Tibial nerve (tissue), 4 donors: ENCODE results near the gene CDX1. TPM values are rescaled to one million over a fixed set of nuclear protein-coding genes. Genes with fewer than 3 reads are reported as not detected.

ENCODE experiments used
- DNase-seq, 2 donors: peaks; one replicate each; pipeline ENCODE4 v3.0.0-alpha.2; 2019; ENCODE audit warnings: low spot score in 2 of 2
- H3K27ac ChIP-seq, 4 donors: fragments of 200-600 bp; sonication (generic) in 3 of 4; one replicate each; pipeline ENCODE4 v1.5.1; 2017 to 2019; ENCODE audit warnings: mild to moderate bottlenecking in 1 of 4
- H3K27me3 ChIP-seq, 2 donors: fragments of 200-600 bp; sonication (generic) in 1 of 2; one replicate each; pipeline versions ENCODE4 v1.5.1 to v1.6.0; 2017 to 2019
- H3K36me3 ChIP-seq, 3 donors: fragments of 200-600 bp; sonication (generic); one replicate each; pipeline ENCODE4 v1.5.1; 2018 to 2019
- H3K4me1 ChIP-seq, 4 donors: fragments of 200-600 bp; sonication (generic) in 3 of 4; one replicate each; pipeline ENCODE4 v1.5.1; 2017 to 2019
- H3K4me3 ChIP-seq, 4 donors: fragments of 200-600 bp; sonication (generic) in 3 of 4; one replicate each; pipeline ENCODE4 v1.5.1; 2017 to 2019; ENCODE audit warnings: mild to moderate bottlenecking in 1 of 4, moderate library complexity in 1 of 4
- H3K9me3 ChIP-seq, 4 donors: fragments of 200-600 bp; sonication (generic) in 3 of 4; one replicate each; pipeline ENCODE4 v1.5.1; 2017 to 2019
- EP300 ChIP-seq, 2 donors: sonication (generic); formaldehyde crosslinking; IDR thresholded peaks; one replicate each; pipeline ENCODE4 v1.6.1; 2017; ENCODE audit warnings: antibody characterized with exemption in 2 of 2, mild to moderate bottlenecking in 1 of 2
- POLR2A ChIP-seq, 2 donors: fragments of 450-650 bp; IDR thresholded peaks; one replicate each; pipeline ENCODE4 v1.6.1; 2017; ENCODE audit warnings: antibody characterized with exemption in 2 of 2, mild to moderate bottlenecking in 2 of 2, moderate library complexity in 2 of 2
- WGBS, 2 donors: methylation state at CpG; one replicate each; pipeline ENCODE4 v1.1.5; 2018; 5-methylcytosine and 5-hydroxymethylcytosine counted together
- total RNA-seq, 4 donors: library from RNA; depleted of rRNA; stranded (reverse); fragments of >200 nt; gene quantifications; one replicate each; pipeline ENCODE4 v1.1.0, GENCODE V29; 2016
- TF ChIP-seq, protein P1 (sequence below), 5 experiments: fragments of 200-600 bp in 3 of 5; fragments of 450-650 bp in 2 of 5; sonication (generic) in 3 of 5; IDR thresholded peaks; one replicate each; pipeline ENCODE4 v1.5.1; 2016 to 2019; ENCODE audit warnings: antibody characterized with exemption in 5 of 5, mild to moderate bottlenecking in 3 of 5, moderate library complexity in 2 of 5

The CDX1 gene
- total RNA-seq, 4 donors from 2014 or later: 0.22 to 2.5 TPM; not detected in 2

GRCh38 chr5:150208187-150209098, 41.9 kb downstream of the CDX1 start:
- H3K4me1 ChIP-seq: no peaks in the 10 kb centered on the region
- no peak overlapping the region for H3K27ac ChIP-seq
- no peaks in the 10 kb centered on the region for H3K9me3 ChIP-seq
- 71 to 72% methylated on average over 18 to 19 of the region's 19 CpGs for WGBS, 2 donors
- no peak overlapping the region for H3K4me3 ChIP-seq
- H3K36me3 ChIP-seq: no peaks in the 10 kb centered on the region
- no peak for DNase-seq
- no peaks in the 10 kb centered on the region for H3K27me3 ChIP-seq
- TF ChIP-seq, protein P1, sequence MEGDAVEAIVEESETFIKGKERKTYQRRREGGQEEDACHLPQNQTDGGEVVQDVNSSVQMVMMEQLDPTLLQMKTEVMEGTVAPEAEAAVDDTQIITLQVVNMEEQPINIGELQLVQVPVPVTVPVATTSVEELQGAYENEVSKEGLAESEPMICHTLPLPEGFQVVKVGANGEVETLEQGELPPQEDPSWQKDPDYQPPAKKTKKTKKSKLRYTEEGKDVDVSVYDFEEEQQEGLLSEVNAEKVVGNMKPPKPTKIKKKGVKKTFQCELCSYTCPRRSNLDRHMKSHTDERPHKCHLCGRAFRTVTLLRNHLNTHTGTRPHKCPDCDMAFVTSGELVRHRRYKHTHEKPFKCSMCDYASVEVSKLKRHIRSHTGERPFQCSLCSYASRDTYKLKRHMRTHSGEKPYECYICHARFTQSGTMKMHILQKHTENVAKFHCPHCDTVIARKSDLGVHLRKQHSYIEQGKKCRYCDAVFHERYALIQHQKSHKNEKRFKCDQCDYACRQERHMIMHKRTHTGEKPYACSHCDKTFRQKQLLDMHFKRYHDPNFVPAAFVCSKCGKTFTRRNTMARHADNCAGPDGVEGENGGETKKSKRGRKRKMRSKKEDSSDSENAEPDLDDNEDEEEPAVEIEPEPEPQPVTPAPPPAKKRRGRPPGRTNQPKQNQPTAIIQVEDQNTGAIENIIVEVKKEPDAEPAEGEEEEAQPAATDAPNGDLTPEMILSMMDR (IDR thresholded peaks at IDR 0.05): no peak
- no peak for TF ChIP-seq POLR2A (IDR thresholded peaks at IDR 0.05)
- TF ChIP-seq EP300 (IDR thresholded peaks at IDR 0.05): no peak

DNA sequence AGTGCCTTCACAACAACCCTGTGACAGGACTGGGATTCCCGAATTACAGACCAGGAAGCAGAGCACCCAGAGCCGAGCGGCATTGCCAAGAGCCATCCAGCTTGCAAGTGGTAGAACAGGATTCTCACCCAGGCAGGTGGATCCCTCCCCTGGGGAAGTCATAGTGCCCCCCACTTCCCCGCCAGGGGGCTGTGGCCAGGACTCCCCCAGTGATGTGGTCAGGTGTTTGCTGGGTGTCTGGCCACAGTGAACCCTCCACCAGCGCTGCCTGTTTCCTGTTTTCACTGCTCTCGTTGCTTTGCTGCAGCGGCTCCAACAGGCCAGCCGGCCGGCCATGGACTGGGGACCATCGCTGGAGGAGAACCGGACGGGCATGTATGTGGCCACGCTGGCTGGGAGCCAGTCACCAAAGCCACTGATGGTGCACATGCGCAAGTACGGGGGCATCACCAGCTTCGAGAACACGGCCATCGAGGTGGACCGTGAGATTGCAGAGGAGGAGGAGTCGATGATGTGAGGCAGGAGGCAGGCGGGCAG, 42.6 kb downstream of the CDX1 start:
- Histone ChIP-seq H3K4me3 (no peak overlapping the region), H3K27ac (peak overlapping the region in 1 of 4 donors; percentile 27)

DNA sequence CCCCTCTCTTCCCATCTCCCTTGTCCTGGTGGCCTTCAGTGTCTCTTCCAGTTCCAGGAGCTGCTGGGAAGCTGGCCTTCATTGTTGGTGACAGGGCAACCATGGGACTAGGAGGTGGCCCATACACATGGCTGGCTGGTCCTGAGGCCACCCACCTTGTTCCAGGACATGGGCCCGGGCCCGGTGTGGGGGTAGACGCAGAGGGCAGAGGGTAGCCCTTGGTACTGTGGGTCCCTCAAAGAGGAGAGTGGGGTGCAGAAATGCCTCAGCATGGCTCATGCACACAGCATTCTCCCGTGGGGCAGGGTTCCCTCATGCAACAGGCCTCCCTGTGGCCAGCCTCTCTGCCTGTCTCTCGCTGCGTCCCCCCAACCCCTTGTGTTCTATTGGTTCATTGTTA, 44.1 kb downstream of the CDX1 start:
- H3K4me1 ChIP-seq: peaks cover 0 to 12% (median 2%) of the 10 kb centered on the region in 4 donors
- no peak overlapping the region for H3K4me3 ChIP-seq
- no peaks in the 10 kb centered on the region for H3K27me3 ChIP-seq
- no peak overlapping the region for H3K27ac ChIP-seq
- H3K36me3 ChIP-seq: no peaks in the 10 kb centered on the region
- no peak for DNase-seq
- no peak for TF ChIP-seq EP300 (IDR thresholded peaks at IDR 0.05)
- TF ChIP-seq POLR2A (IDR thresholded peaks at IDR 0.05): no peak
- TF ChIP-seq, protein P1 (IDR thresholded peaks at IDR 0.05): no peak
- 55 to 61% methylated on average over 6 of the region's 6 CpGs for WGBS, 2 donors
- no peaks in the 10 kb centered on the region for H3K9me3 ChIP-seq

More for the DNA sequence above, 42.6 kb downstream of the CDX1 start:
- no peaks in the 10 kb centered on the region for H3K36me3 ChIP-seq
- no peaks in the 10 kb centered on the region for H3K27me3 ChIP-seq
- 78 to 80% methylated on average over 21 of the region's 21 CpGs for WGBS, 2 donors
- peak in 1 of 2 donors; percentile 16 for DNase-seq
- peaks cover 0 to 7% (median under 1%) of the 10 kb centered on the region in 4 donors for H3K4me1 ChIP-seq
- TF ChIP-seq, protein P1 (IDR thresholded peaks at IDR 0.05): no peak
- no peak for TF ChIP-seq EP300 (IDR thresholded peaks at IDR 0.05)
- TF ChIP-seq POLR2A (IDR thresholded peaks at IDR 0.05): no peak
- no peaks in the 10 kb centered on the region for H3K9me3 ChIP-seq

- H3K27me3 ChIP-seq: no peaks in the 10 kb centered on the region
- WGBS, 2 donors: 70 to 86% methylated on average over 11 to 15 of the region's 15 CpGs
- TF ChIP-seq, protein P1 (IDR thresholded peaks at IDR 0.05): no peak
- TF ChIP-seq EP300 (IDR thresholded peaks at IDR 0.05) (no peak), POLR2A (IDR thresholded peaks at IDR 0.05) (no peak)
These were observed 44.8 kb downstream of the CDX1 start for GRCh38 chr5:150211156-150212030.

More at GRCh38 chr5:150211156-150212030, 44.8 kb downstream of the CDX1 start:
- DNase-seq: no peak
- H3K4me3 ChIP-seq: no peak overlapping the region
- peaks cover 0 to 12% (median 2%) of the 10 kb centered on the region in 4 donors for H3K4me1 ChIP-seq
- no peak overlapping the region for H3K27ac ChIP-seq
- no peaks in the 10 kb centered on the region for H3K36me3 ChIP-seq
- H3K9me3 ChIP-seq: no peaks in the 10 kb centered on the region
